Stomach (tissue), 9 donors: ENCODE results near the gene MBD4. TPM values are rescaled to one million over a fixed set of nuclear protein-coding genes. Genes with fewer than 3 reads are reported as not detected.

Experiments used
- DNase-seq, 2 donors: peaks; one replicate each; pipeline versions ENCODE4 v3.0.0 to v3.0.0-alpha.2; 2013 to 2019
- H3K27ac ChIP-seq, 5 donors: fragments of 200-600 bp in 4 of 5; sonication (generic) in 4 of 5; one replicate each; pipeline ENCODE4 v1.5.1; 2013 to 2019; ENCODE audit warnings: mild to moderate bottlenecking in 1 of 5, moderate library complexity in 1 of 5
- H3K27me3 ChIP-seq, 3 donors: fragments of 200-600 bp; sonication (generic); one replicate each; pipeline ENCODE4 v1.5.1; 2017 to 2019; ENCODE audit warnings: mixed run types in 1 of 3
- H3K36me3 ChIP-seq, 4 donors: fragments of 200-600 bp; sonication (generic); 1 replicate in 3 of 4; 2 replicates in 1 of 4; pipeline ENCODE4 v1.5.1; 2016 to 2019
- H3K4me1 ChIP-seq, 4 donors: fragments of 200-600 bp; sonication (generic); one replicate each; pipeline ENCODE4 v1.5.1; 2016 to 2019
- H3K4me3 ChIP-seq, 4 donors: fragments of 200-600 bp; sonication (generic) in 3 of 4; one replicate each; pipeline ENCODE4 v1.5.1; 2016 to 2019; ENCODE audit warnings: mild to moderate bottlenecking in 1 of 4
- H3K9me3 ChIP-seq, 4 donors: fragments of 200-600 bp; sonication (generic); one replicate each; pipeline ENCODE4 v1.5.1; 2016 to 2019
- CTCF ChIP-seq, 7 experiments: fragments of 450-650 bp in 4 of 7; fragments of 200-600 bp in 3 of 7; sonication (generic) in 3 of 7; IDR thresholded peaks; one replicate each; pipeline ENCODE4 v1.5.1; 2016 to 2019; ENCODE audit warnings: antibody characterized with exemption in 7 of 7, control low read depth in 2 of 7, mild to moderate bottlenecking in 1 of 7
- EP300 ChIP-seq: sonication (generic); formaldehyde crosslinking; IDR thresholded peaks from one replicate; pipeline ENCODE4 v1.6.1; 2017; ENCODE audit warnings: antibody characterized with exemption
- POLR2A ChIP-seq, 4 donors: fragments of 450-650 bp; IDR thresholded peaks; one replicate each; pipeline ENCODE4 v1.6.1; 2016; ENCODE audit warnings: antibody characterized with exemption in 4 of 4, control low read depth in 2 of 4, mild to moderate bottlenecking in 1 of 4, moderate library complexity in 1 of 4
- POLR2AphosphoS5 ChIP-seq, 3 donors: sonication (generic); formaldehyde crosslinking; IDR thresholded peaks; one replicate each; pipeline ENCODE4 v1.6.1; 2016; ENCODE audit warnings: antibody characterized with exemption in 3 of 3
- WGBS, 5 donors: extraction: QIAGEN DNeasy Blood & Tissue Kit in 3 of 5; methylation state at CpG; one replicate each; pipeline versions ENCODE4 v1.1.5 to v1.1.7; 2013 to 2018; 5-methylcytosine and 5-hydroxymethylcytosine counted together
- intact Hi-C: fragments of 100-400 bp; cut with DNase I; formaldehyde crosslinking; loops from one replicate; pipeline ENCODE4 v1.15.1; 2023; ENCODE audit warnings: low total_unique reads
- polyA plus RNA-seq, 3 donors: library from polyadenylated mRNA; stranded (reverse); fragments of 200-250 nt; gene quantifications; one replicate each; pipeline ENCODE4 v1.2.3, GENCODE V29; 2013
- total RNA-seq, 5 donors: library from RNA; depleted of rRNA; stranded (reverse); fragments of >200 nt; gene quantifications; one replicate each; pipeline versions ENCODE4 v1.1.0 to v1.2.3, GENCODE V29; 2014 to 2016
- donor health status: healthy with polysubstance abuse.
- donor health status: Bipolar disorder and iron deficiency.
- donor health status: healthy.

MBD4 gene
- total and polyA plus RNA-seq, 8 donors, result 5.8 to 74.1 (median 21.7) TPM

GRCh38 chr3:129428007-129428375 is 11.8 kb downstream of the MBD4 start:
- WGBS, 5 donors, result 11 to 14% (median 12%) methylated on average over 6 to 8 of the region's 8 CpGs
- H3K27me3 ChIP-seq, result no peaks in the 10 kb centered on the region
- peaks cover 16 to 34% (median 30%) of the 10 kb centered on the region in 4 donors for H3K36me3 ChIP-seq
- intact Hi-C loops, result no loop called here
- H3K27ac ChIP-seq, result peak overlapping the region in 1 of 5 donors; percentile 72
- TF ChIP-seq CTCF (IDR thresholded peaks at IDR 0.05) (no peak), POLR2AphosphoS5 (IDR thresholded peaks at IDR 0.05) (no peak), POLR2A (IDR thresholded peaks at IDR 0.05) (no peak), EP300 (no peak)
- H3K4me3 ChIP-seq, result peak overlapping the region; percentile 50 to 78 (median 63)
- H3K4me1 ChIP-seq, result peaks cover 19 to 29% (median 20%) of the 10 kb centered on the region in 4 donors
- H3K9me3 ChIP-seq, result no peaks in the 10 kb centered on the region
- no peak for DNase-seq

GRCh38 chr3:129425619-129426018 is 14.1 kb downstream of the MBD4 start:
- Histone ChIP-seq H3K36me3 (peaks cover 0 to 10% (median 7%) of the 10 kb centered on the region in 4 donors), H3K27me3 (no peaks in the 10 kb centered on the region), H3K4me3 (no peak overlapping the region), H3K4me1 (peaks cover 19 to 29% (median 20%) of the 10 kb centered on the region in 4 donors), H3K27ac (no peak overlapping the region), H3K9me3 (no peaks in the 10 kb centered on the region)
- WGBS, 5 donors, result 45 to 82% (median 57%) methylated on average over 2 of the region's 2 CpGs
- TF ChIP-seq EP300 (no peak), CTCF (IDR thresholded peaks at IDR 0.05) (no peak), POLR2AphosphoS5 (IDR thresholded peaks at IDR 0.05) (no peak), POLR2A (IDR thresholded peaks at IDR 0.05) (no peak)
- DNase-seq, result no peak
- intact Hi-C loops, result no loop called here

- 71 to 87% (median 81%) methylated on average over 3 of the region's 3 CpGs for WGBS, 5 donors
Measured at GRCh38 chr3:129425213-129425612, 14.5 kb downstream of the MBD4 start.

GRCh38 chr3:129424185-129424841 is 15.4 kb downstream of the MBD4 start:
- TF ChIP-seq CTCF (IDR thresholded peaks at IDR 0.05), result no peak
- peak in 1 of 3 donors; percentile 51 for TF ChIP-seq POLR2AphosphoS5 (IDR thresholded peaks at IDR 0.05)
- Histone ChIP-seq H3K4me3 (no peak overlapping the region), H3K36me3 (no peaks in the 10 kb centered on the region), H3K27ac (peak overlapping the region; percentile 46 to 81 (median 55)), H3K9me3 (no peaks in the 10 kb centered on the region), H3K4me1 (peaks cover 19 to 29% (median 20%) of the 10 kb centered on the region in 4 donors), H3K27me3 (no peaks in the 10 kb centered on the region)
- intact Hi-C loops, result no loop called here
- 55 to 74% (median 66%) methylated on average over 4 of the region's 4 CpGs for WGBS, 5 donors
- peak; percentile 50 to 60 for DNase-seq

More at GRCh38 chr3:129425213-129425612, 14.5 kb downstream of the MBD4 start:
- intact Hi-C loops, result no loop called here
- no peak for TF ChIP-seq POLR2A (IDR thresholded peaks at IDR 0.05)
- Histone ChIP-seq H3K27ac (peak overlapping the region in 1 of 5 donors; percentile 28), H3K36me3 (peaks cover 0 to 6% (median 3%) of the 10 kb centered on the region in 4 donors), H3K27me3 (no peaks in the 10 kb centered on the region), H3K4me3 (no peak overlapping the region), H3K4me1 (peaks cover 19 to 29% (median 20%) of the 10 kb centered on the region in 4 donors), H3K9me3 (no peaks in the 10 kb centered on the region)
- no peak for DNase-seq

- 84 to 100% (median 85%) methylated on average over 1 of the region's 1 CpG for WGBS, 5 donors
- Histone ChIP-seq H3K27me3 (no peaks in the 10 kb centered on the region), H3K27ac (no peak overlapping the region), H3K36me3 (no peaks in the 10 kb centered on the region), H3K4me1 (peaks cover 5 to 16% (median 10%) of the 10 kb centered on the region in 4 donors), H3K4me3 (no peak overlapping the region), H3K9me3 (no peaks in the 10 kb centered on the region)
- no peak for DNase-seq
- TF ChIP-seq POLR2AphosphoS5 (IDR thresholded peaks at IDR 0.05) (no peak), POLR2A (IDR thresholded peaks at IDR 0.05) (no peak), EP300 (no peak), CTCF (IDR thresholded peaks at IDR 0.05) (no peak)
- intact Hi-C loops, result no loop called here
Measured at GRCh38 chr3:129422897-129423296, 16.9 kb downstream of the MBD4 start.
